PC-9 (cell line): ENCODE measurements around the gene PHF3. TPM values are rescaled to one million over a fixed set of nuclear protein-coding genes. Genes with fewer than 3 reads are reported as not detected.

ENCODE experiments used
- Bru-seq: library from RNA; stranded (reverse); fragments of 400-500 nt; gene quantifications from one replicate; lab custom pipeline; 2021; lab: Mats Ljungman, UMichigan
- BruChase-seq, 2 experiments: library from RNA; stranded (reverse); fragments of 400-500 nt; gene quantifications; one replicate each; lab custom pipeline; 2021; lab: Mats Ljungman, UMichigan
- BruUV-seq: library from RNA; stranded (reverse); fragments of 400-500 nt; replicated peaks from 2 replicates; lab custom pipeline; 2021; lab: Mats Ljungman, UMichigan
- CTCF ChIA-PET: fragments of 300-600 bp; sonication (Branson Sonifier 250); formaldehyde crosslinking; loops from one replicate; lab custom pipeline; 2022; ENCODE audit warnings: antibody characterized with exemption; lab: Charles Lee
- POLR2A ChIA-PET: fragments of 300-600 bp; sonication (Branson Sonifier 250); formaldehyde crosslinking; loops from one replicate; lab custom pipeline; 2022; ENCODE audit warnings: antibody characterized with exemption; ENCODE audit not compliant: unreplicated experiment; lab: Charles Lee
- DNase-seq, 2 experiments: peaks; one replicate each; pipeline versions ENCODE4 v3.0.0 to v3.0.0-alpha.2; 2015 to 2022; ENCODE audit warnings: mixed read lengths in 1 of 2
- H2AFZ ChIP-seq: fragments of 200-600 bp; sonication (generic); 2 replicates; pipeline ENCODE4 v1.8.1; 2017; ENCODE audit warnings: antibody characterized with exemption
- H3F3A ChIP-seq: fragments of 200-600 bp; sonication (generic); 2 replicates; pipeline ENCODE4 v1.8.1; 2017; ENCODE audit warnings: antibody characterized with exemption, mild to moderate bottlenecking, low read depth; ENCODE audit not compliant: insufficient read depth
- H3K27ac ChIP-seq: fragments of 200-600 bp; sonication (generic); 2 replicates; pipeline ENCODE4 v1.6.1; 2016; ENCODE audit warnings: mixed run types
- H3K27me3 ChIP-seq: fragments of 200-600 bp; sonication (generic); 2 replicates; pipeline ENCODE4 v1.6.1; 2016; ENCODE audit warnings: low read depth, mixed run types; ENCODE audit not compliant: insufficient read depth
- H3K36me3 ChIP-seq: fragments of 200-600 bp; sonication (generic); 2 replicates; pipeline ENCODE4 v1.6.1; 2016; ENCODE audit warnings: low read depth, mixed run types
- H3K4me1 ChIP-seq: fragments of 200-600 bp; sonication (generic); replicated peaks from 2 replicates; pipeline ENCODE4 v1.6.1; 2016; ENCODE audit warnings: mixed run types; ENCODE audit not compliant: insufficient read depth
- H3K4me2 ChIP-seq: fragments of 200-600 bp; sonication (generic); 2 replicates; pipeline ENCODE4 v1.6.1; 2017; ENCODE audit warnings: mixed run types
- H3K4me3 ChIP-seq: fragments of 200-600 bp; sonication (generic); 2 replicates; pipeline ENCODE4 v1.6.1; 2016; ENCODE audit warnings: mixed run types
- H3K79me2 ChIP-seq: fragments of 200-600 bp; sonication (generic); 2 replicates; pipeline ENCODE4 v1.6.1; 2017; ENCODE audit warnings: low read depth, mixed run types
- H3K9me2 ChIP-seq: fragments of 200-600 bp; sonication (generic); 2 replicates; pipeline ENCODE4 v1.8.1; 2017; ENCODE audit warnings: mild to moderate bottlenecking; ENCODE audit not compliant: insufficient read depth
- H3K9me3 ChIP-seq: fragments of 200-600 bp; sonication (generic); 2 replicates; pipeline ENCODE4 v1.8.1; 2016; ENCODE audit warnings: low read depth; ENCODE audit not compliant: insufficient read depth
- H4K20me1 ChIP-seq: fragments of 200-600 bp; sonication (generic); 2 replicates; pipeline ENCODE4 v1.8.1; 2017; ENCODE audit not compliant: insufficient read depth
- EZH2 ChIP-seq: fragments of 200-600 bp; sonication (generic); IDR thresholded peaks from 2 replicates; pipeline ENCODE4 v1.8.0; 2017; ENCODE audit warnings: antibody characterized with exemption, low read depth
- intact Hi-C: fragments of 100-400 bp; cut with micrococcal nuclease; formaldehyde crosslinking; loops from one replicate; pipeline ENCODE4 v1.10.0; 2022; ENCODE audit not compliant: unreplicated experiment
- long read RNA-seq: library from polyadenylated mRNA; stranded (forward); transcript quantifications from one replicate; pipeline ENCODE4 v2.0.0, GENCODE V29; 2022
- total RNA-seq: library from RNA; stranded (reverse); gene quantifications from 2 replicates; pipeline ENCODE4 v1.2.3, GENCODE V29; 2021
- TF ChIP-seq, protein P1 (sequence below): fragments of 200-600 bp; sonication (generic); conservative IDR thresholded peaks from 2 replicates; pipeline ENCODE4 v1.6.1; 2017; ENCODE audit warnings: mixed run types, antibody characterized with exemption, mild to moderate bottlenecking, moderate library complexity

Gene PHF3, protein sequence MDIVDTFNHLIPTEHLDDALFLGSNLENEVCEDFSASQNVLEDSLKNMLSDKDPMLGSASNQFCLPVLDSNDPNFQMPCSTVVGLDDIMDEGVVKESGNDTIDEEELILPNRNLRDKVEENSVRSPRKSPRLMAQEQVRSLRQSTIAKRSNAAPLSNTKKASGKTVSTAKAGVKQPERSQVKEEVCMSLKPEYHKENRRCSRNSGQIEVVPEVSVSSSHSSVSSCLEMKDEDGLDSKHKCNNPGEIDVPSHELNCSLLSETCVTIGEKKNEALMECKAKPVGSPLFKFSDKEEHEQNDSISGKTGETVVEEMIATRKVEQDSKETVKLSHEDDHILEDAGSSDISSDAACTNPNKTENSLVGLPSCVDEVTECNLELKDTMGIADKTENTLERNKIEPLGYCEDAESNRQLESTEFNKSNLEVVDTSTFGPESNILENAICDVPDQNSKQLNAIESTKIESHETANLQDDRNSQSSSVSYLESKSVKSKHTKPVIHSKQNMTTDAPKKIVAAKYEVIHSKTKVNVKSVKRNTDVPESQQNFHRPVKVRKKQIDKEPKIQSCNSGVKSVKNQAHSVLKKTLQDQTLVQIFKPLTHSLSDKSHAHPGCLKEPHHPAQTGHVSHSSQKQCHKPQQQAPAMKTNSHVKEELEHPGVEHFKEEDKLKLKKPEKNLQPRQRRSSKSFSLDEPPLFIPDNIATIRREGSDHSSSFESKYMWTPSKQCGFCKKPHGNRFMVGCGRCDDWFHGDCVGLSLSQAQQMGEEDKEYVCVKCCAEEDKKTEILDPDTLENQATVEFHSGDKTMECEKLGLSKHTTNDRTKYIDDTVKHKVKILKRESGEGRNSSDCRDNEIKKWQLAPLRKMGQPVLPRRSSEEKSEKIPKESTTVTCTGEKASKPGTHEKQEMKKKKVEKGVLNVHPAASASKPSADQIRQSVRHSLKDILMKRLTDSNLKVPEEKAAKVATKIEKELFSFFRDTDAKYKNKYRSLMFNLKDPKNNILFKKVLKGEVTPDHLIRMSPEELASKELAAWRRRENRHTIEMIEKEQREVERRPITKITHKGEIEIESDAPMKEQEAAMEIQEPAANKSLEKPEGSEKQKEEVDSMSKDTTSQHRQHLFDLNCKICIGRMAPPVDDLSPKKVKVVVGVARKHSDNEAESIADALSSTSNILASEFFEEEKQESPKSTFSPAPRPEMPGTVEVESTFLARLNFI (N-terminal part only)
- total RNA-seq (59.8 and 67.1 TPM in 2 replicates), Bru-seq, nascent RNA (percentile 95 among the genes with signal in this experiment), BruChase-seq, experiment 1, labeled RNA remaining after a 2-hour chase (percentile 90 among the genes with signal in this experiment), BruChase-seq, experiment 2, labeled RNA remaining after a 6-hour chase (percentile 89 among the genes with signal in this experiment)
- long read RNA-seq, full-length matches to known transcripts: 2 of 27 reads
- long read RNA-seq, partial matches to known transcripts: 17 of 27 reads
- long read RNA-seq, other reads (novel, unspliced or antisense): 8 of 27 reads

DNA sequence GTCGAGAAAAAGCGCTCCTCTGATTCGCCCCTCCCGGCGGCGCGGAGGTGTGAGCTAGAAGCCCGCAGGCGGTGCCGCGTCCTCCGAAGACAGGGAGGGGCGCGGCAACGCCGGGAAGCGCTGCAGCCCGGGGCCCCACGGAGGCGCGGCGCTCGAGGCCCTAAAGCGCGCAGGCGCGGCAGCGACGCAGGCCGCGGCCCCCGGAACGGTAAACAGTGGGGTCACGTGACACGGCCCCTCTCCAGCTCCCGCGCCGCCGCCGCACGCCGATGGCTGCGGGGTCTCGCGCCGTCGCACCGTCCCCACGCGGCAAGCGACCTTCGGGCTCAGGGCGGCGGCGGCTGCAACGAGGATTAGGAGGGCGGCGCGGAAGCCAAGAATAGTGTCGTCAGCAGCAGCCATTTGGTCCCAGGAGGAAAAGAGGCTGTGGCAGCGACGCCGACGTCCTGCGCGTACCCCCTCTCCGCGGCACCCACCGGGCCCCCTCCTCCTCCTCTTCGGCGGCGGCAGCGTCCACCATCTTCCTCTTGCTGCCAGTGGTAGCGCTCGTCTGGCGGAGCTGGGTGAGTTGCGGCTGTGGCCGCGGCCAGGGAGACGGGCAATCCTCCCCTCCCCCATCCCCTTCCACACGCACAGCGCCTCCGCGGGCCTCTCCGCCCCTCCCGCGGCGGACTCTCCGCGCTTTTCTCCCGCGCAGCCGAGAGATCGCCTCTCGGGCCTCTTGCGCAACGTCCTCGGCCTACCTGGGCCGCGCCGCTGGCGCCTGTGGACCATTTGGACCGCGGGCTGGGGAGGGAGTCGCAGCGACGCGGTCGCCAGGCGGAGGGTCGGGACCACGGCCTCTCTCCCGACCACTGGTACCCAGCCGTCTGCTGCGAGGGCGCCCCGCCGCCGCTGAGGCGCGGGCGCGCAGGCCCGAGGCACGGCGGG lies at the start of gene PHF3:
Gene PHF3, plus strand, starts transcription at position 215 of the 930 bp plus-strand sequence. CDS start 10,750 bp downstream, outside the sequence.
- intact Hi-C loops: loop anchor here (2.0 to 5.0 kb wide), 3 partner anchors 37 to 64 kb away; partner anchors contain the start of genes LOC128125822 and PTP4A1
- Histone ChIP-seq H2AFZ (peak within 1 kb of the TSS; percentile 89), H3K9me2 (no peaks in the 10 kb centered on the region), H3K4me3 (peak within 1 kb of the TSS; percentile 68), H3K36me3 (no peaks in the 10 kb centered on the region), H3K27ac (peak within 1 kb of the TSS; percentile 73), H3K27me3 (no peaks in the 10 kb centered on the region), H4K20me1 (peaks cover 41% of the 10 kb centered on the region), H3K4me2 (peak within 1 kb of the TSS; percentile 92), H3F3A (peaks cover 9% of the 10 kb centered on the region; the same call in 1 of the 2 replicates), H3K79me2 (peaks cover 50% of the 10 kb centered on the region), H3K9me3 (no peaks in the 10 kb centered on the region), H3K4me1 (peaks cover 37% of the 10 kb centered on the region)
- CTCF ChIA-PET: interaction anchor here (0.6 to 1.4 kb wide), 3 partner anchors 37 to 167 kb away, joined by 3 to 5 read pairs (median 3); no protein-coding TSS in a partner anchor
- POLR2A ChIA-PET: interaction anchor here (0.5 to 0.6 kb wide), 3 partner anchors 13 to 131 kb away, joined by 3 to 14 read pairs (median 3); no protein-coding TSS in a partner anchor
- BruUV-seq: TSS peak; percentile 32
- no peak for TF ChIP-seq EZH2
- TF ChIP-seq, protein P1, sequence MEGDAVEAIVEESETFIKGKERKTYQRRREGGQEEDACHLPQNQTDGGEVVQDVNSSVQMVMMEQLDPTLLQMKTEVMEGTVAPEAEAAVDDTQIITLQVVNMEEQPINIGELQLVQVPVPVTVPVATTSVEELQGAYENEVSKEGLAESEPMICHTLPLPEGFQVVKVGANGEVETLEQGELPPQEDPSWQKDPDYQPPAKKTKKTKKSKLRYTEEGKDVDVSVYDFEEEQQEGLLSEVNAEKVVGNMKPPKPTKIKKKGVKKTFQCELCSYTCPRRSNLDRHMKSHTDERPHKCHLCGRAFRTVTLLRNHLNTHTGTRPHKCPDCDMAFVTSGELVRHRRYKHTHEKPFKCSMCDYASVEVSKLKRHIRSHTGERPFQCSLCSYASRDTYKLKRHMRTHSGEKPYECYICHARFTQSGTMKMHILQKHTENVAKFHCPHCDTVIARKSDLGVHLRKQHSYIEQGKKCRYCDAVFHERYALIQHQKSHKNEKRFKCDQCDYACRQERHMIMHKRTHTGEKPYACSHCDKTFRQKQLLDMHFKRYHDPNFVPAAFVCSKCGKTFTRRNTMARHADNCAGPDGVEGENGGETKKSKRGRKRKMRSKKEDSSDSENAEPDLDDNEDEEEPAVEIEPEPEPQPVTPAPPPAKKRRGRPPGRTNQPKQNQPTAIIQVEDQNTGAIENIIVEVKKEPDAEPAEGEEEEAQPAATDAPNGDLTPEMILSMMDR: no peak; the same call in 1 of the 2 replicates
- peak; percentile 61 to 92 for DNase-seq

DNA sequence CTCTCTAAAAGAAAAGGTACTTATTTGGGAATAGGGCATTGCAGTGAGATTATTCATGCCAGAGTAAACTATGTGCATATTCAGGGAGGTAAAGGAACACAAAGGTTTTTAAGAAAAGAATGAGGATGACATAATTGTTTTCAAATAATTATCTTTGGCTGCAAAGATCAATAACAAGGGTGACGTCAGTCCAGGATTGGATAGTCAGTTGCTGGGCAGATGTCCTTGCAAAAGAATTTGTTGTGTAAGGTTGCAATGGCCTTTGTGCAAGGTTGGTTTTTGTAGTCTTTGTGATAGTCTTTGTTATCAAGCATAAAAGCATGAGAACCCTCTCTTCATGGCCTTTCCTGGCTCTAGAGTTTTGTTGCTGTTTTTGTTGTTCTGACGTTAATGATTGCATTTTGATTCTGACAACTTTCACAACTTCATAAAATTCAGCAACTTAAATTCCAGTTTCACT lies 45.6 kb upstream of the PHF3 start:
- POLR2A ChIA-PET: no interaction called here

More for the DNA sequence above, 45.6 kb upstream of the PHF3 start:
- Histone ChIP-seq H3K4me2 (no peak overlapping the region), H3F3A (no peaks in the 10 kb centered on the region), H3K36me3 (no peaks in the 10 kb centered on the region), H3K4me1 (no peaks in the 10 kb centered on the region), H3K9me3 (no peaks in the 10 kb centered on the region), H3K27me3 (no peaks in the 10 kb centered on the region), H3K9me2 (no peaks in the 10 kb centered on the region), H2AFZ (no peak overlapping the region), H3K79me2 (no peaks in the 10 kb centered on the region), H3K27ac (no peak overlapping the region), H3K4me3 (no peak overlapping the region), H4K20me1 (no peaks in the 10 kb centered on the region)
- TF ChIP-seq, protein P1: no peak
- no peak for TF ChIP-seq EZH2
- DNase-seq: no peak
- no TSS peak for BruUV-seq
- CTCF ChIA-PET: no interaction called here
- intact Hi-C loops: no loop called here
